Body of pancreas (tissue), 4 donors: ENCODE results near the gene TSKS.

Experiments
- CTCF ChIP-seq, 7 experiments: fragments of 450-650 bp in 4 of 7; fragments of 200-600 bp in 3 of 7; sonication (generic) in 3 of 7; IDR thresholded peaks; one replicate each; pipeline ENCODE4 v1.5.1; 2016 to 2019; ENCODE audit warnings: antibody characterized with exemption in 7 of 7
- POLR2A ChIP-seq, 3 donors: fragments of 450-650 bp; IDR thresholded peaks; one replicate each; pipeline ENCODE4 v1.6.1; 2016; ENCODE audit warnings: antibody characterized with exemption in 3 of 3, mild to moderate bottlenecking in 2 of 3

DNA sequence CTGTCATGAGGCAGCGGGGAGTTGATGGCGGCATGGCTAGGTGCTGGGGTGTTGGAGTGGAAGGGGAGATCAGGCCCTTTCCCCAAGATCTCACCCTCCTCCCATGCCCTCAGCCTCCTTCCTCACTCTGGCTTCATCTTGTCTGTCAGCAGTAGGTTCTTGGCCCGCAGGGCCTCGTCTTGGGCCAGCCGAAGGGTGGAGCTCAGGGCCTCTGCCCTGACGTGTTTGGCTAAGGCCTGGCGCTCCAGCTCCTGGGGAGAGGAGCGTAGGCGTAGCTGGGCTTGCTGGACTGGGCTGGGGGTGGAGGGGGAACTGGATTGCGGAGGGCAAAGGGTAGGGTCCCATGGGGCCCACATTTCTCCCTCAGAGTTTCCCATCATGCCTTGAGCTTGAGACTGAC, 23.2 kb downstream of the TSKS start:
- TF ChIP-seq CTCF (IDR thresholded peaks at IDR 0.05): no peak
- no peak for TF ChIP-seq POLR2A (IDR thresholded peaks at IDR 0.05)
